ENCODE data around the gene RPN1.
A peak's percentile ranks its signal among the peaks of the same experiment; 100 is the strongest.

RPN1 gene

DNA sequence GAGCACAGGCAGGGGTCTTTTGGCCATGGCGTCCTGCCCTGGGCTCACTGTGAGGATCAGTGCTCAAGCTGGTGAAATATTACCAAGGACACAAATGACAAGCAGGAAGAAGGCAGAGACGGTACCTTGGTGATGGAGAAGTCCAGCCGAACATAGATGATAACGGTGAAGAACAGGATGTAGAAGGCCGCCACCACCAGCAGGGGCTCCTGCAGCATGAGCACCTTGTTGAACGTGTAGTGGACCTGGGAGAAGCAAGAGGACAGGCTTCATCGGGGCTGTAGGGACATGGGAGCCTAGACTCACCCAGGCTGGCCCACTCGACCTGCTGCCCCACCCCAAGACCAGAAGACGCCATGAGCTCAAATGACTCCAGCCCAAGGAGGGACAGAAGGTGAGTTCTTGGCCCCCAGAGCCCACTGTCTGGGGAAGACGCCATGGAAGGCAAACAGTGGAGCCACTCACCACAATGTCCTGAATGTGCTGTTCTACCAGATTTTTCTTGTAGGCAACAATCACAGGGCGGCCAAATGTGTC, 25.1 kb downstream of the RPN1 start:
- Mint-ChIP-seq H3K4me1 (ENCODE audit: low read depth) (peaks cover 43% of the 10 kb centered on the region), H3K27me3 (no peaks in the 10 kb centered on the region), H3K36me3 (ENCODE audit: low read depth) (peaks cover 100% of the 10 kb centered on the region), H3K9me3 (no peaks in the 10 kb centered on the region), H3K27ac (no peak overlapping the region), H3K4me3 (no peak overlapping the region)
- intact Hi-C loops (cut with micrococcal nuclease) = no loop called here

DNA sequence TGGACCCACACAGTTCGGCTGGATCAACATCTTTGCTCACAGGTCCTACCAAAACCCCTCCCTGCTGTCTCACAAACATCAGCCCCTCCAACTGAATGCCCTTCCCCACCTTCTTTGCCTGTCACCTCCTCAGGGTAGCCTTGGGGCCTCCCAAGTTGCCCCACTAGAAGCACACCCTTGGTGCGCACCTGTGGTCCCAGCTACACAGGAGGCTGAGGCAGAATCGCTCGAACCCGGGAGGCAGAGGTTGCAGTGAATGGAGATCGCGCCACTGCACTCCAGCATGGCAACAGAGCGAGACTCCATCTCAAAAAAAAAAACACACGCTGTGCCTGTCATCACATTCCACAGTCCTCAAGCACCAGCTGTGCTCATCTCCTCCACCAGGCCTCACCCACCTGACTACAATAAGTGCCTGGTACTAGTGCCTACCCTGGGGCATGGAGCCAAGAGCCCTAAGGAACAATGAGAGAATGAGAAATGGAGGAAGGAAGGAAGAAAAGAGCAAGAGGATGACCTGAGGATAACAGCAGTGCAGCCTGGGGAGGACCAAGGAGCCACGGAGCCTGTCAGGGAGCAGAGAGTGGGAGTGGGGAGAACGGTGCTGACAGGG, 26.0 kb downstream of the RPN1 start:
- no peaks in the 10 kb centered on the region for H3K9me3 Mint-ChIP-seq
- intact Hi-C loops (cut with micrococcal nuclease) = no loop called here
- peak overlapping the region; percentile 22 for H3K4me3 Mint-ChIP-seq
- no peaks in the 10 kb centered on the region for H3K27me3 Mint-ChIP-seq
- peaks cover 51% of the 10 kb centered on the region for H3K4me1 Mint-ChIP-seq (ENCODE audit: low read depth)
- peak overlapping the region; percentile 68 for H3K27ac Mint-ChIP-seq
- peaks cover 100% of the 10 kb centered on the region for H3K36me3 Mint-ChIP-seq (ENCODE audit: low read depth)

DNA sequence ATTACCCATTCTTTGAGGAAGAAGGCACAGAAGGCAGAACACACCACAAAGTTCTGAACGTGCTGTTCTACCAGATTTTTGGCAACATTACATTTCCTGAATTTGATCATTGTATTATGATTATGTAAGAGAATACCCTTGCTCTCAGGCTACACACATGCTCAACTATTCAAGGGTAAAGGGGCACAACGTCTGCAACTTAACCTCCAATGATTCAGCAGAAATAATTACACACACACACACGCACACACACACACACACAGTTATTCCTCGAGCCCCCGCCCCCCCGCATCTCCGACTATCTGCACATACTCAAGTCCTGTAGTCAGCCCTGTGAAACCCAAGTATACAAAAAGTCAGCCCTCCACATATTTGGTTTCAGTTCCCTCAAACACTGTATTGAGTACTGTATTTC, 26.8 kb downstream of the RPN1 start:
- H3K4me1 Mint-ChIP-seq (ENCODE audit: low read depth) = peaks cover 60% of the 10 kb centered on the region
- intact Hi-C loops (cut with micrococcal nuclease) = no loop called here
- no peaks in the 10 kb centered on the region for H3K9me3 Mint-ChIP-seq
- H3K4me3 Mint-ChIP-seq = no peak overlapping the region
- H3K27ac Mint-ChIP-seq = peak overlapping the region; percentile 68
- H3K36me3 Mint-ChIP-seq (ENCODE audit: low read depth) = peaks cover 100% of the 10 kb centered on the region
- H3K27me3 Mint-ChIP-seq = no peaks in the 10 kb centered on the region

DNA sequence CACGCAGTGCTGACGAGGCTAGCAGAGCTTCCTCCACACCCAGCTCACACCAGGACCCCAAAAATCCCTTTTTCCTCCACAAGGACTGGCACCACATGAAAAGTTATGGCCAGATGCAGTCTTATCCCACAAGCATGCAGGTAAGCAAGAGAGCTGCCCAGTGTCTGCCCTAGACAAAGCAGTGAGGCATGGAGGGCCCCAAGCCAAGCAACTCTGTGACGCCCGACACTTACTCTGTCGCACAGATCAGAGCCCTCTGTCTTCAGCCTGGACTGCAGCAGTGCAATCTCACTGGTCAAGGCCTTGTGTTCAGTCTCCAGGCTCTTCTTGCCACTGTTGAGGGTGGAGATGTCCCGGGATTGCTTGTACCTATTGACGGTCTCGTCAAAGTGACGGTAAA, 28.7 kb downstream of the RPN1 start:
- peaks cover 72% of the 10 kb centered on the region for H3K4me1 Mint-ChIP-seq (ENCODE audit: low read depth)
- peaks cover 94% of the 10 kb centered on the region for H3K36me3 Mint-ChIP-seq (ENCODE audit: low read depth)
- peak overlapping the region; percentile 27 for H3K27ac Mint-ChIP-seq
- H3K9me3 Mint-ChIP-seq = no peaks in the 10 kb centered on the region
- no peaks in the 10 kb centered on the region for H3K27me3 Mint-ChIP-seq
- intact Hi-C loops (cut with micrococcal nuclease) = no loop called here
- no peak overlapping the region for H3K4me3 Mint-ChIP-seq

DNA sequence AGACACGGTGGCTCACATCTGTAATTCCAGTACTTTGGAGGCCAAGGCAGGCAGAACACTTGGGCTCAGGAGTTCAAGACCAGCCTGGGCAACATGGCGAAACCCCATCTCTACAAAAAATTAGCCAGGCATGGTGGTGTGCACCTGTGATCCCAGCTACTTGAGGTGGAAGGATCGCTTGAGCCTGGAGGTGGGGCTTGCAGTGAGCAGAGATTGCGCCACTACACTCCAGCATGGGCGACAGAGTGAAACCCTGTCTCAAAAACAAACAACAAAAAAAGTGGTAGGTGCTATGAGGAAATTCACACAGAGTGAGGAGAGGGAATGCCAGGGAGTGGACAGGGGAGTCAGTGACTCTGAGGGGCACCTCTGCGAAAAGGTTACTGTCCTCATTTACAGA, 29.4 kb downstream of the RPN1 start:
- H3K4me3 Mint-ChIP-seq = no peak overlapping the region
- H3K9me3 Mint-ChIP-seq = no peaks in the 10 kb centered on the region
- H3K27me3 Mint-ChIP-seq = no peaks in the 10 kb centered on the region
- H3K27ac Mint-ChIP-seq = peak overlapping the region; percentile 27
- intact Hi-C loops (cut with micrococcal nuclease) = no loop called here
- H3K4me1 Mint-ChIP-seq (ENCODE audit: low read depth) = peaks cover 67% of the 10 kb centered on the region
- H3K36me3 Mint-ChIP-seq (ENCODE audit: low read depth) = peaks cover 87% of the 10 kb centered on the region

DNA sequence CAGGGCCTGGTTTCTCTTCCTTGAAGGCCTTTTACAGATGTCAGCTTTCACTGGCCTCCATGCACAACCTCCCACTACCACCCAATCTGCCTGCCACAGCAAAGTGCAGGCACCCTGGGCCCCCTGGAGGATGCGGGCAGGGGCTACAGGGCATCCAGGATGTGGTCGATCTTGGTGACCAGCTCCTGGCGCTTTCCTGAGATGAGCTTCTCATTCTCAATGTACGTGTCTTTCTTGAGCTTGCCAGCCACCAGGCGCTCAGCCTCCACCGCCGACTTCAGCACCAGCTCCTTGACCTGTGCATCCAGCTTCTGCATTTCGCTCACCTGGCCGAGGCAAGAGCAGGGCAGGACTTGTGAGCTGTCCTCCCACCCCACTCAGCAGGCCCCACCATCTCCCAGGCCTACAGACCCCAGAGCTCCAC, 30.3 kb downstream of the RPN1 start:
- Mint-ChIP-seq H3K27ac (peak overlapping the region; percentile 27), H3K36me3 (ENCODE audit: low read depth) (peaks cover 84% of the 10 kb centered on the region), H3K4me1 (ENCODE audit: low read depth) (peaks cover 64% of the 10 kb centered on the region)

DNA sequence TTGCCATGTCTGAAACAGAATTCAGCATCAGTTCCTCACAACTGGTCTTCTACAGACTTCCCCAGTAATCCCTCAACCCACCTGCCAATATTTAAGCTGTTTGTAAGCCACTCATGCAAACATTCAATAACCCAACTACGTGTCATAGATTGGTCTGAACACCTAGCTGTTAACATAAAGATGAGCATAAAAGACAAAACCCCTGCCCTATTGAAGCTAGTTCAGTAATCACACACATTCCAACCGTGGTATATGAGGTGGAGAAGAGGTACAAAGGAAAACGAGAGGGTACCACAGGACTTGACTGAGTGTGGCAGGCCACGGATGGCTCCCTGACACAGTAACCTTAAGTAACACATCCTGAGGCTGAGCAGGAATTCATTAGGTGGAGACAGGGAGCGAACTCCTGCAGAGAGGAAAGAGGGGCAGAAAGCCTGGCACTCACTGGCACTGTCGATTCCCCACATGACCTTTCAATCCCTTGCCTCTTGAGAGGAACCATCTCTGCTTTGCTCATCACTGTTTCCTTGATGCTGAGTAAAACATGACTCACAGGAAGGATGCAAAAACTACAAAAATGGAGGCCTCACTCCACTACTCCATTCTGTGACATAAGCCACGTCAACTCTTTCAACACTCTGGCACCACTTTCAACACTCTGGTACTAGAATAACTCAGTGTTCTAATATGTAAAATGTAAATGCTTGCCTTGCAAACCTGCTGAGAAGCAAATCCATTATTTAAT, 31.3 kb downstream of the RPN1 start:
- Mint-ChIP-seq H3K27ac (peak overlapping the region; percentile 84), H3K4me3 (peak overlapping the region; percentile 88), H3K36me3 (ENCODE audit: low read depth) (peaks cover 81% of the 10 kb centered on the region), H3K27me3 (no peaks in the 10 kb centered on the region), H3K4me1 (ENCODE audit: low read depth) (peaks cover 54% of the 10 kb centered on the region), H3K9me3 (no peaks in the 10 kb centered on the region)
- intact Hi-C loops (cut with micrococcal nuclease) = no loop called here

More for the DNA sequence above, 30.3 kb downstream of the RPN1 start:
- intact Hi-C loops (cut with micrococcal nuclease) = no loop called here
- Mint-ChIP-seq H3K9me3 (no peaks in the 10 kb centered on the region), H3K27me3 (no peaks in the 10 kb centered on the region), H3K4me3 (no peak overlapping the region)

DNA sequence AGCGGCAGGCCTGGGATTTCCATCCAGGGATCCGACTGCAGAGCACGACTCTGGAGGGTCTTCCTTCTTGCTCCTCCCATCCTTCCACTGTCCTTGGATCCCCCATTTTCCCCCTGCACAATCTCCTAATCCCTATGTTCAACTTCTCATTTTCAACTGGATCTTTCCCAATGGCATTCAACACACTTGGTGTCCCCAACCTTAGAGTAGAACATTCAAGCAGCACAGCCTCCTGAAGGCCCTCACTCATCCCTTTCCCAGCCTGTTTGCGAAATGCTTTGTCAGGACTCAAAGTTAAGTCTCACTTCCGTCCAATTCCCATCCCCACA, 32.3 kb downstream of the RPN1 start:
- H3K4me3 Mint-ChIP-seq = peak overlapping the region; percentile 88
- peaks cover 78% of the 10 kb centered on the region for H3K36me3 Mint-ChIP-seq (ENCODE audit: low read depth)
- peak overlapping the region; percentile 84 for H3K27ac Mint-ChIP-seq
- no peaks in the 10 kb centered on the region for H3K9me3 Mint-ChIP-seq
- H3K27me3 Mint-ChIP-seq = no peaks in the 10 kb centered on the region
- peaks cover 45% of the 10 kb centered on the region for H3K4me1 Mint-ChIP-seq (ENCODE audit: low read depth)
- intact Hi-C loops (cut with micrococcal nuclease) = no loop called here

DNA sequence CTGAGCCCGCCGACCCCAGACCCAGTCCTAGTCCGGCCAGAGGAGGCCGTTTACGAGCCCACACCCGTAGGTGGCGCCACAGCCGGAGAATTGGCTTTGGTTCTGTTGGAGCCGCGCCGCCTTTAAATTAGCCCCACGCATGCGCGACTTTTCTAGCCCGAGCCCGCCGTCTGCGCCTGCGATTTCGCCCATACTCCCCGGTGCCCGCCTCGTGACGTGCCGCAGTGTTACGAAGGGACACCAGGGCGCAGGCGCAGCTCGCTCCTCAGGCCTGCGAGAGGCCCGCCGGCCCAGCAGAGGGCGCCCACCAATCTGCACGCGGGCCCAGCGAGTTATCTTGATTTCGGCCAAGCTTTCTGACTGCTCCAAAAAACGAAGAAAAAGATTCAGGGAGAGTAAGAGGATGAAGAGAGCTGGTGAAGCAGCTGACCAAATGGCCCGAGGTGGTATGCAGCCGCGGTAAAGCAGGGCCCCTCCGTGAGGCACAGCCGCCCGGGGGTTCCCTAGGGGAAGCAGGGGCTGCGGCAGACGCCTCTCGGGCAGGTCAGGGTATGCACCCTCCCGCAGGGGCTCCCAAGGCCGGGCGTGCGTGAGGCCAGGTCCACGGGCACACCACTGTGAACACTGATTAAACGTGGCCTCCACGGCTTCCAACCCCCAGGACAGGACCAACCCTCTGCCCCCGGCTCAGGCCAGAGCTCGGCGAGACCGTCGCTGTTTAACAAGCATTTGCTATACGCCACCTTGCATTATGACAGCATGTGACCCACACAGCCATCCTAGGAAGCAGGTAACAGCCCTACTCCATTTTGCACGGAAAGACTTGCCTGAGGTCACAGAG, 32.8 kb downstream of the RPN1 start:
- peaks cover 43% of the 10 kb centered on the region for H3K4me1 Mint-ChIP-seq (ENCODE audit: low read depth)
- H3K27ac Mint-ChIP-seq = peak overlapping the region; percentile 84
- peak overlapping the region; percentile 88 for H3K4me3 Mint-ChIP-seq
- H3K9me3 Mint-ChIP-seq = no peaks in the 10 kb centered on the region
- intact Hi-C loops (cut with micrococcal nuclease) = no loop called here
- peaks cover 77% of the 10 kb centered on the region for H3K36me3 Mint-ChIP-seq (ENCODE audit: low read depth)
- no peaks in the 10 kb centered on the region for H3K27me3 Mint-ChIP-seq

DNA sequence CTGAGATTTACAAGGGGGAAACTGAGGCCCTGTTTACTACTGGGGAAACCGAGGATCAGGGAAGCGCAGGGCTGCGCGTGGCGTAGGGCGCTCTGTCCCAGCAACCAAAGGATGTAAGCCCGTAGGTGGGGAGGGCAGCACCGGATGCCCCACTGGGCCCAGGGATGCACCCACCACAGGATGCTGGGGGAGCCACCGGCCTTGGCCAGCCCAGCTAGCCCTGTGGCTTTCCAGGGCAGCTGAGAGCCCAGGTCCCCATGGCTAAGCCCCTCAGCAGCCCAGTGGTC, 33.4 kb downstream of the RPN1 start:
- H3K9me3 Mint-ChIP-seq = no peaks in the 10 kb centered on the region
- H3K27ac Mint-ChIP-seq = peak overlapping the region; percentile 84
- no peaks in the 10 kb centered on the region for H3K27me3 Mint-ChIP-seq
- peaks cover 76% of the 10 kb centered on the region for H3K36me3 Mint-ChIP-seq (ENCODE audit: low read depth)
- intact Hi-C loops (cut with micrococcal nuclease) = no loop called here
- peaks cover 43% of the 10 kb centered on the region for H3K4me1 Mint-ChIP-seq (ENCODE audit: low read depth)
- H3K4me3 Mint-ChIP-seq = peak overlapping the region; percentile 88

DNA sequence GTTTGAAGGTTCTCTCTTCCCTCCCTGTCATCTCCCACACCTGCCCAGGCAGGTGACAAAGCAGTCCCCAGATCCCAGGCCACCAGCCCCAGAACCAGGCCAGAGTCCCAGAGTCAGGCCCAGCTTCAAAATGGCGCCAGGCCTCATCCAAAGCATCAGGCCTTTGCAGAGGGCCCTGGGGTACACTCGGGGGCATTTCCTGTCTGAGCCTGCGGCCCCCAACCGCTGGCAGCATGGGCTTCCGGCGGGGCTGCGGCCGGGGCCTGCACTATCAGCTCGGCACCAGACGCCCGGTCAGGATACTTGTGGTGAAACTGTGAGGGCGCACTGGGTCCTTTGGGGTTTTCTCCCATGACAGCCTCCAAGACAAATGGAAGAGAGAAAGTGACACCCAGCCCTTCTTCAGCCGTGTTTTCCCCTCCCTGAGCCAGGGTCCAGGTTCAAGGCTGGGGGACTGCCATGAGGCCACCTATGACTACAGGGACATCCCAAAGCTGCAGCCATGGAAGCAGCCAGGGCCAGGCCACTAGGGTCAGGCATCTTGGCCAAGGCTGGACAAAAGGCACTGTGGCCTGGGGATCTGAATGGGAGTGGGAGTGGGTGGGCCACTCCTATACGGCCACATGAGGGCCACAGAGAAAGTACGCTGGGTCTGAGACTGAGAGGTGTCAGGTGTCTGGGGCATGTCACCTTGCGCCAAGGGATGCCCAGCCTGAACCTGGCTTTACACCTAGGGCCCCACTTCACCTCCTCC, 33.9 kb downstream of the RPN1 start:
- H3K36me3 Mint-ChIP-seq (ENCODE audit: low read depth) = peaks cover 71% of the 10 kb centered on the region
- peaks cover 43% of the 10 kb centered on the region for H3K4me1 Mint-ChIP-seq (ENCODE audit: low read depth)
- H3K27me3 Mint-ChIP-seq = no peaks in the 10 kb centered on the region
- no peaks in the 10 kb centered on the region for H3K9me3 Mint-ChIP-seq
- H3K4me3 Mint-ChIP-seq = peak overlapping the region; percentile 88
- H3K27ac Mint-ChIP-seq = peak overlapping the region; percentile 84
- intact Hi-C loops (cut with micrococcal nuclease) = no loop called here

DNA sequence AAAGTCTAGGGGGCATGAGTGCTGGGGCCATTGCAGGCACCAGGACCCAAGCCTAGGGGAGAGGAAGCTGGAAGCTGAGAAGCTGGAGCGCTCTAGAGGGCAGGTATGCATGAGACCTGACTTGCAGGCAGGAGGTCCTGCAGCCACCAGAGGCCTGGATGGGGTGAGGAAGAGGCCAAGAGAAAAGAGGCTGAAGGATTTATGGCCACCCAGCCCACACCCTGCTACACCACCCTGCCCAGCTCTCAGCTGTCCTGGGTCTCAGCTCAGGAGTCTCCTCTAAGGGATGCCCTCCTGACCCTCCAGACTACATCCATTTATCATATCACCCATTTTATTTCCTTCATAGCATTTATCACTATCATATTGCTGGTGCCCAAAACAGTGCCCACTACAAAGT, 36.5 kb downstream of the RPN1 start:
- no peaks in the 10 kb centered on the region for H3K9me3 Mint-ChIP-seq
- no peak overlapping the region for H3K4me3 Mint-ChIP-seq
- H3K36me3 Mint-ChIP-seq (ENCODE audit: low read depth) = peaks cover 44% of the 10 kb centered on the region
- H3K4me1 Mint-ChIP-seq (ENCODE audit: low read depth) = peaks cover 20% of the 10 kb centered on the region
- H3K27ac Mint-ChIP-seq = no peak overlapping the region
- intact Hi-C loops (cut with micrococcal nuclease) = no loop called here
- no peaks in the 10 kb centered on the region for H3K27me3 Mint-ChIP-seq

DNA sequence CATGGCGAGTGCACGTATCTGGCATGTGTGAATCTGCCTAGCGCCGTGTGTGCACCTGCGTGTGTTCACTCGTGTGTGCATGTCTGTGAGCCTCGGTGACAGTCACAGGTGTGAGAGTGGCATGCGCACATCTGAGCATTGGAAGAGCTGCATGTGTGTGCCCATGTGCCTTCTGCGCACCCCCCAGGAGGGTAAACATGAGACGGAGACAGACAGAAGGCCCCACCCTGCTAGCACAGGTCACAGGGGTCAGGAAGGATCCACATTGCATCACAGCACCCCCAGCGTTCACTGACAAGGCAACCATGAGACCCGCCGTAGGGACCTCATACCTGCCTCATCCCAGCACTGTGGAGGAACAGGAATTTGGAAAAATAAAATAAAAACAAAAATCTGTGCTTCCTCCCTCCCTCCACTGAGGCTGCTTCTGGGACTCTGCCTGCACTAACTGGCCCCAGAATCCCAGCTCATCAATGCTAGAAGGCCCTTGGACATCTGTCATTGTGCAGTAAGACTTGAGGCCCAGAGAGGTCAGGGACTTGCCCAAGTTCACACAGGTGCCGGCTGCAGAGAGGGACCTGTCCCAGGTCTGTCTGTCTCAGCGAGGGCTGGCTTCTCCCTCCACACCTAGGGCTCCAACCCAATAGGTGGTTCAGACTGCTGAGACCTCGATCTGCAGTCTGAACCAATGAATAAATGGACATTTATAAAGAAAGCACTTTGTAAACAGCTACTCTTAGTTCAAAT, 37.4 kb downstream of the RPN1 start:
- intact Hi-C loops (cut with micrococcal nuclease) = no loop called here
- peaks cover 16% of the 10 kb centered on the region for H3K4me1 Mint-ChIP-seq (ENCODE audit: low read depth)
- peaks cover 36% of the 10 kb centered on the region for H3K36me3 Mint-ChIP-seq (ENCODE audit: low read depth)
- no peaks in the 10 kb centered on the region for H3K27me3 Mint-ChIP-seq
- no peaks in the 10 kb centered on the region for H3K9me3 Mint-ChIP-seq
- no peak overlapping the region for H3K27ac Mint-ChIP-seq
- no peak overlapping the region for H3K4me3 Mint-ChIP-seq
